ENCODE results near the gene CHID1. TPM values are rescaled to one million over a fixed set of nuclear protein-coding genes. Genes with fewer than 3 reads are reported as not detected.

CHID1 gene
- polyA plus RNA-seq, 1 donor from 2014 or later: 47.5 TPM

- Mint-ChIP-seq H3K36me3 (peaks cover 3% of the 10 kb centered on the region), H3K27me3 (peaks cover 5% of the 10 kb centered on the region), H3K27ac (no peak overlapping the region), H3K9me3 (no peaks in the 10 kb centered on the region), H3K4me1 (peaks cover 13 to 25% (median 23%) of the 10 kb centered on the region in 3 donors), H3K4me3 (no peak overlapping the region)
These were observed 86.2 kb downstream of the CHID1 start for GRCh38 chr11:824292-824880.

GRCh38 chr11:823441-824291 is 86.9 kb downstream of the CHID1 start:
- Mint-ChIP-seq H3K36me3 (peaks cover 3% of the 10 kb centered on the region), H3K9me3 (no peaks in the 10 kb centered on the region), H3K4me1 (peaks cover 13 to 18% (median 16%) of the 10 kb centered on the region in 3 donors), H3K27ac (peak overlapping the region in 1 of 3 donors; percentile 45), H3K27me3 (peaks cover 1% of the 10 kb centered on the region), H3K4me3 (no peak overlapping the region)

GRCh38 chr11:821512-822371 is 88.9 kb downstream of the CHID1 start:
- Mint-ChIP-seq H3K27ac (peak overlapping the region in 1 of 3 donors; percentile 67), H3K36me3 (peaks cover 1% of the 10 kb centered on the region), H3K4me1 (peaks cover 5 to 11% (median 10%) of the 10 kb centered on the region in 3 donors), H3K9me3 (no peaks in the 10 kb centered on the region), H3K27me3 (no peaks in the 10 kb centered on the region), H3K4me3 (peak overlapping the region in 3 of 4 donors; percentile 9 to 100 (median 17))

- Mint-ChIP-seq H3K36me3 (peaks cover 1% of the 10 kb centered on the region), H3K9me3 (no peaks in the 10 kb centered on the region), H3K4me1 (peaks cover 5 to 9% (median 7%) of the 10 kb centered on the region in 3 donors), H3K4me3 (peak overlapping the region; percentile 85 to 100 (median 92)), H3K27me3 (no peaks in the 10 kb centered on the region), H3K27ac (peak overlapping the region in 1 of 3 donors; percentile 99)
These were observed 89.7 kb downstream of the CHID1 start for GRCh38 chr11:820655-821511.

DNA sequence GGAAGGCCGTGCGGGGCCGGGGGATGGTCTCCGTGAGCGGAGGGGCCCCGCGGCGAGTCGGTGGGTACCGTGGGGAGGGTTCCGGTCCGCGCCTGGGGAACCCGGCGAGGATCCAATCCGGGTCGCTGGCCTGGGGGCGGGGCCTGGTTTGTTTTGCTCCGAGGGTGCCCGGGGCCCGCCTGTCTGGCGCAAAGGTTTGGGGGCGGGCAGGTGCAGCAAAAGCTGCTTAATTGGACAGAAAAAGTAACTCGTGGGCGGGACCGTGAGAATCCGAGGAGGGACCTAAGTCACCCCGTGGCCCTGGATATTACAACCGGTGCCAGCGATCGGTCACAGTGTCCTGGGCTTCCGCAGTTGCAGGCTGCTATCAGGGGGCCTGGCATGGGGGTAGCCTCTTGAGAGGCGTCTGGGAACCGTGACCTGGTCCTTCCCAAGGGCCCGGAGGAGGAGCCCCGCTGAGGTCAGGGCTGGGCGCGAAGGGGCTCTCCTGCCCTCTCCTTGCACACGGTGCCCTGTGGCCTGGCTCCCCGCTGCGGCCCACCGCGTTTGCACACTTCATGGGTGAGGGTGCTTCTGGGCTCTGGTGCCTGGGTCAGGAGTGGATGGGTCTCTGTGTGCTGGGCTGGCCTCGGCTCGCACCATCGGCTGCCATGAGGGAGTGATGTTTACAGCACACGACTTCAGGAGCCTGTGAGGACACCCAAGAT is 90.5 kb downstream of the CHID1 start:
- Mint-ChIP-seq H3K4me1 (peaks cover 5 to 9% (median 7%) of the 10 kb centered on the region in 3 donors), H3K9me3 (no peaks in the 10 kb centered on the region), H3K27me3 (no peaks in the 10 kb centered on the region), H3K27ac (peak overlapping the region in 2 of 3 donors; percentile 81 to 99), H3K36me3 (peaks cover 1% of the 10 kb centered on the region), H3K4me3 (peak overlapping the region; percentile 85 to 100 (median 92))

DNA sequence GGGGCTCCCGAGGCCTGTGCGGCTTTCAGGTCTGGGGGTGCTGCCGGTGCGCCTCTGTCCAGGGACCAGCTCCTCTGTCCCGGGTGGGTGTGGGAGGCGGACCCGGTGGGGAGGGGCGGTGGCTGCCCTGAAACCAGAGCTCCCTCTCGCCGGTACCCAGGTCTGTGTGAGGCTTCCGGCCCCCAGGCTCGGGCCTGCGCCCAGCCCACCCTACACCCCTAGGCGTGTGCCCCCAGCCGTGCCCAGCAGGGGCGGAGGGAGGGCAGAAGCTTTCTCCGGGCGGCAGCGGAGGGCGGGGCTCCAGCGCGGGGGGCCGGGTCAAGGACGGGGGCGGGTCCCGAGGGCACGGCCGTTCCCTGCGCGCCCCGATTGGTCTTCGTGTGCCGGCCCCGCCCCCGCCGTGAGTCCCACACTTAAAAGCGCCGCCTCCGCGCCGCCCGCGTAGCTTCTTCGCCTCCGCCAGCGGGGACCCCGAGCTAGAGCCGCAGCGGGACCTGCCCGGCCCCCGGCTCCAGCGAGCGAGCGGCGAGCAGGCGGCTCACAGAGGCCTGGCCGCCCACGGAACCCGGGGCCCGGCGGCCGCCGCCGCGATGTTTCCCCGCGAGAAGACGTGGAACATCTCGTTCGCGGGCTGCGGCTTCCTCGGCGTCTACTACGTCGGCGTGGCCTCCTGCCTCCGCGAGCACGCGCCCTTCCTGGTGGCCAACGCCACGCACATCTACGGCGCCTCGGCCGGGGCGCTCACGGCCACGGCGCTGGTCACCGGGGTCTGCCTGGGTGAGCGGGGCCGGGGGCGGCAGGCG is 91.3 kb downstream of the CHID1 start:
- peaks cover 5 to 9% (median 7%) of the 10 kb centered on the region in 3 donors for H3K4me1 Mint-ChIP-seq
- H3K9me3 Mint-ChIP-seq: no peaks in the 10 kb centered on the region
- peaks cover 1% of the 10 kb centered on the region for H3K36me3 Mint-ChIP-seq
- no peaks in the 10 kb centered on the region for H3K27me3 Mint-ChIP-seq
- H3K4me3 Mint-ChIP-seq: peak overlapping the region; percentile 85 to 100 (median 92)
- H3K27ac Mint-ChIP-seq: peak overlapping the region in 2 of 3 donors; percentile 81 to 99

DNA sequence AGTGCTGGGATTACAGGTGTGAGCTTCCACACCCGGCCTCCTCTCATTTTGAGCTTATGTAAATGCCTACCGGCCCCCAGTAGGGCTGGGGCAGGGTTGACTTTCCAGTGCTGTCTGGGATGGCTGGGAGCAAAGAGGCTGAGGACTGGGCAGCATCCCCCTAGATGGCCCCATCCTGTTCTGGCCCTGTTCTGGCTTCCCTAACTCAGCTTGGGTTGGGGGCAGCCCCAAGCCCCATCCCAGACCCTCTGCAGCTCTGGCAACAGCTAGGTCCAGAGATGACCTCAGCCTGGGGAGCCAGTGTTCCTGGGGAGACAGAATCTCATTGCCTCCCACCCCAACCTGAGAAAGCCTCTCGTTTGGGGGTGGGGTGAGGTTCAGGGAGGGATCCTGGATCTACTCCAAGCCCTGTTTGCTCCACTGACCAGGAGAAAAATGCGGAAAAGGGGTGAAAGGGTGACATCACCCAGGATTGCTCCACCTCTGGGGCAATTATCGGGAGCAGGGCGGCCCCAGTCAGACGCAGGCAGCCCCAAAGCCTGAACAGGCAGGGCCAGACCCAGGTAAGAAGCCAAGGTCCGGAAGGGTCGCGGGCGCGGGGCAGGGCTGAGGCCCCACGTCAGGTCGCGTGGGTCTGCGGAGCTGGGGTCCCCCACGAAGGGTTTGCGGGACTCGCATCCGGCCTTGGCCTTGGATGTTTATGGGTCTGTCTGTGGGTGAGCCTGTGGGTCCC is 92.0 kb downstream of the CHID1 start, which contains the start of gene PNPLA2:
PNPLA2 (plus strand) TSS at position 519 of the 733 bp plus-strand sequence. CDS start 805 bp downstream, outside the sequence.
- no peaks in the 10 kb centered on the region for H3K27me3 Mint-ChIP-seq
- peaks cover 5 to 9% (median 7%) of the 10 kb centered on the region in 3 donors for H3K4me1 Mint-ChIP-seq
- no peaks in the 10 kb centered on the region for H3K9me3 Mint-ChIP-seq
- H3K4me3 Mint-ChIP-seq: peak within 1 kb of the TSS; percentile 85 to 100 (median 92)
- peaks cover 1% of the 10 kb centered on the region for H3K36me3 Mint-ChIP-seq
- H3K27ac Mint-ChIP-seq: peak within 1 kb of the TSS; percentile 62 to 99 (median 81)

Other genes with a start within 250 kb of the CHID1 start
- 25.6 TPM for gene DEAF1, start 215.6 kb downstream of the CHID1 start, polyA plus RNA-seq
- gene TMEM80, start 215.0 kb downstream of the CHID1 start, polyA plus RNA-seq: 35.6 TPM
- 17.3 TPM for gene EPS8L2, start 204.6 kb downstream of the CHID1 start, polyA plus RNA-seq
- 246 TPM for gene TALDO1, start 163.3 kb downstream of the CHID1 start, polyA plus RNA-seq
- gene GATD1, start 133.3 kb downstream of the CHID1 start, polyA plus RNA-seq: 30.7 TPM
- gene CEND1, start 120.7 kb downstream of the CHID1 start, polyA plus RNA-seq: 0.99 TPM
- 9.5 TPM for gene SLC25A22, start 112.5 kb downstream of the CHID1 start, polyA plus RNA-seq
- gene PIDD1, start 105.6 kb downstream of the CHID1 start, polyA plus RNA-seq: 6.4 TPM
- 4,588 TPM for gene RPLP2, start 100.8 kb downstream of the CHID1 start, polyA plus RNA-seq
- gene PNPLA2, start 91.9 kb downstream of the CHID1 start, polyA plus RNA-seq: 51.1 TPM
- gene CRACR2B, start 82.9 kb downstream of the CHID1 start, polyA plus RNA-seq: 20.0 TPM
- 13.8 TPM for gene CD151, start 77.9 kb downstream of the CHID1 start, polyA plus RNA-seq
- gene POLR2L, start 68.3 kb downstream of the CHID1 start, polyA plus RNA-seq: 96.7 TPM
- gene TSPAN4, start 68.0 kb downstream of the CHID1 start, polyA plus RNA-seq: 2.1 TPM
- 7.1 TPM for gene AP2A2, start 15.1 kb upstream of the CHID1 start, polyA plus RNA-seq
- gene MUC6, start 125.9 kb upstream of the CHID1 start, polyA plus RNA-seq: not detected
- gene MUC2, start 164.1 kb upstream of the CHID1 start, polyA plus RNA-seq: not detected
- gene MUC5AC, start 247.1 kb upstream of the CHID1 start, polyA plus RNA-seq: not detected